ENCODE measurements around the gene NPB. TPM values are rescaled to one million over a fixed set of nuclear protein-coding genes. Genes with fewer than 3 reads are reported as not detected.

The NPB gene
- total and polyA plus RNA-seq, 5 donors: 0.14 to 0.53 (median 0.32) TPM

GRCh38 chr17:81871387-81872230 lies 30.4 kb upstream of the NPB start:
- Histone ChIP-seq H3K27me3 (ENCODE audit: control insufficient read depth, insufficient read depth) (no peaks in the 10 kb centered on the region), H3K4me1 (ENCODE audit: control insufficient read depth, insufficient read depth, low read length) (no peaks in the 10 kb centered on the region), H3K27ac (ENCODE audit: low read length) (peak overlapping the region; percentile 84), H3K4me3 (ENCODE audit: low read length) (peak overlapping the region; percentile 97), H3K9me3 (ENCODE audit: control insufficient read depth, low read length) (no peaks in the 10 kb centered on the region)
- WGBS: under 1% methylated on average over 86 of the region's 86 CpGs
- ATAC-seq (peak; percentile 37 to 43), DNase-seq (peak; percentile 97 to 99 (median 99))
- intact Hi-C loops (cut with DNase I): no loop called here

- intact Hi-C loops (cut with DNase I): no loop called here
- ATAC-seq (no peak), DNase-seq (no peak)
- H3K4me3 ChIP-seq (ENCODE audit: low read length): no peak overlapping the region
- H3K4me1 ChIP-seq (ENCODE audit: control insufficient read depth, insufficient read depth, low read length): no peaks in the 10 kb centered on the region
- H3K27me3 ChIP-seq (ENCODE audit: control insufficient read depth, insufficient read depth): no peaks in the 10 kb centered on the region
- no peak overlapping the region for H3K27ac ChIP-seq (ENCODE audit: low read length)
- no peaks in the 10 kb centered on the region for H3K9me3 ChIP-seq (ENCODE audit: control insufficient read depth, low read length)
- WGBS: 95% methylated on average over 5 of the region's 5 CpGs
Measured at GRCh38 chr17:81877569-81877968, 24.5 kb upstream of the NPB start.

DNA sequence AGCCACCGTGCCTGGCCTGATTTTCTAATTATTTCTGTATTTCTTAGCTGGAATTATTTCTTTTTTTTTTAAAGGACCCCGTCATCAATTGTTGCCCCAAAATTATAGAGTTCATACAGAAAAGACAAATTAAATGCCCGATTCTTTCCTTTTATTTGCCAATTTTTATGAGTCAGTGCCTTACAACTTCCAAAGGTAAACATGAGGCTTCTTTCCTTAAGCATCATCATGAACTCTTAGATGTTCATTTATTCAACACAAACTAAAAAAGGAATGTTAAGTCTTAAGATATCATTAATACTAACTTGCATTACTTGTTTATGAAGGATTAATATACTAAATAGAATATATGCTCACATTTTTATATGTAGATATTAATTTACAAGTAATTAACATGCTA lies 23.7 kb upstream of the NPB start:
- Histone ChIP-seq H3K4me1 (ENCODE audit: control insufficient read depth, insufficient read depth, low read length) (no peaks in the 10 kb centered on the region), H3K27me3 (ENCODE audit: control insufficient read depth, insufficient read depth) (no peaks in the 10 kb centered on the region), H3K27ac (ENCODE audit: low read length) (no peak overlapping the region), H3K9me3 (ENCODE audit: control insufficient read depth, low read length) (no peaks in the 10 kb centered on the region), H3K4me3 (ENCODE audit: low read length) (no peak overlapping the region)
- ATAC-seq (no peak), DNase-seq (no peak)
- intact Hi-C loops (cut with DNase I): no loop called here
- WGBS: 94% methylated on average over 3 of the region's 3 CpGs

DNA sequence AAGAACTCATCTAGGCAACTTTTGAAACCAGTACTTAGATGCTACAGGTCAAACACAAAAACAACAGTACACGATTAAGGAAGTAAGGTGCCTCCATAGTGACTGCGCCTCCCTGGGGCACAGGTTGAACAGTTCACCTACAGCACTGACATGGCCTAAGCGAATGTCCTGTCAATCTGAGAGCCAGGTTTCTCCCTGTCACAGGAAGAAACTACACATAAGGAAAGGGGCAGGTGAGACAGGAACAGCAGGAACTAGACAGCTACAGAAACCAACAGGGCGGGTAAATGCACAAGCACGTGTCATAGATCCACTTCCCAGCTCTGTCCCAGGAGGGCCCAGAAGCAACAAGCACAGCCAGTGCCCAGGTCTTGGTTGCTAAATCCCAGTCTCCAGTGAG lies 22.9 kb upstream of the NPB start:
- no peaks in the 10 kb centered on the region for H3K27me3 ChIP-seq (ENCODE audit: control insufficient read depth, insufficient read depth)
- H3K4me1 ChIP-seq (ENCODE audit: control insufficient read depth, insufficient read depth, low read length): no peaks in the 10 kb centered on the region
- H3K4me3 ChIP-seq (ENCODE audit: low read length): no peak overlapping the region
- intact Hi-C loops (cut with DNase I): no loop called here
- 89% methylated on average over 5 of the region's 5 CpGs for WGBS
- DNase-seq (no peak), ATAC-seq (no peak)
- H3K9me3 ChIP-seq (ENCODE audit: control insufficient read depth, low read length): no peaks in the 10 kb centered on the region
- no peak overlapping the region for H3K27ac ChIP-seq (ENCODE audit: low read length)

- WGBS: 44% methylated on average over 11 of the region's 11 CpGs
- no peak overlapping the region for H3K4me3 ChIP-seq (ENCODE audit: low read length)
- H3K27ac ChIP-seq (ENCODE audit: low read length): no peak overlapping the region
- peak in 1 of 3 donors; percentile 52 for DNase-seq
- no peaks in the 10 kb centered on the region for H3K27me3 ChIP-seq (ENCODE audit: control insufficient read depth, insufficient read depth)
- peak; percentile 28 to 40 for ATAC-seq
- intact Hi-C loops (cut with DNase I): no loop called here
- no peaks in the 10 kb centered on the region for H3K9me3 ChIP-seq (ENCODE audit: control insufficient read depth, low read length)
- H3K4me1 ChIP-seq (ENCODE audit: control insufficient read depth, insufficient read depth, low read length): no peaks in the 10 kb centered on the region
Measured at GRCh38 chr17:81884520-81884919, 17.5 kb upstream of the NPB start.

DNA sequence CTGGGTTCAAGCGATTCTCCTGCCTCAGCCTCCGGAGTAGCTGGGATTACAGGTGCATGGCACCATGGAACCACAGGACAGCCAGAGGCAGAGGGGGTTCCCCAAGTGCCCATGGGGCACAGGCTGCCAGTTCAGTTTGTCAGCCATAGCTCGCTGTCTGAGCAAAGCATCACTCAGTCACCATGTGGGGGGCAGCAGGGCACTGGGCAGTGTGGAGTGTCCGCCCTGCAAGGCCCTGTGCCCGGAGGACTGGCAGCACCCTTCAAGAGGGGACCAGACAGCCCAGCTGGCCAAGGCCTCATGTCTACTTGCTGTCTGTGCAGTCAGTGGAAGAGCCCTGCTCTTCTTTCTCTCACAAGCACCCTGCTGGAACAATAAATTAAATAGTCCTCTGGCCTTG lies 17.1 kb upstream of the NPB start:
- Histone ChIP-seq H3K27ac (ENCODE audit: low read length) (no peak overlapping the region), H3K4me1 (ENCODE audit: control insufficient read depth, insufficient read depth, low read length) (no peaks in the 10 kb centered on the region), H3K4me3 (ENCODE audit: low read length) (no peak overlapping the region), H3K9me3 (ENCODE audit: control insufficient read depth, low read length) (no peaks in the 10 kb centered on the region), H3K27me3 (ENCODE audit: control insufficient read depth, insufficient read depth) (no peaks in the 10 kb centered on the region)
- intact Hi-C loops (cut with DNase I): no loop called here
- ATAC-seq (peak in 1 of 2 donors; percentile 10), DNase-seq (no peak)
- WGBS: 94% methylated on average over 5 of the region's 5 CpGs

DNA sequence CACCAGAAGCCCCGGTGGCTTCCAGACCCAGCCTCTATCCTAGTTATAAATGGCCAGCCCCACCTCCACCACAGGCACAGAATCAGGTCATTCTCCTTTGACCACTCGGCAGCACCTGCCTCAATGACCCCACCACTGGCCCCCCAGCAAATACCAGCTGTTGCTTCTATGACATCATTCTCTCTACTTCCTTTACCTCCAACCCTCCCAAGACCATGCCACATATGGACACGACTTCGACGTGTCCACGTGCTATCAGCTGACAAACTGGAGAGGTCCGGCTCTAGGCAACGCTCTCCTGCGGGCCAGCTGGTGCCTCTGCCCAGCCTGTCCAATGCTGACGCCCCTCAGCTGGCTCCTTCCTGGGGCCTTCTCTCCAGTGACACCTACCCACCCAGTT lies 16.6 kb upstream of the NPB start:
- H3K27ac ChIP-seq (ENCODE audit: low read length): no peak overlapping the region
- no peaks in the 10 kb centered on the region for H3K4me1 ChIP-seq (ENCODE audit: control insufficient read depth, insufficient read depth, low read length)
- no peak overlapping the region for H3K4me3 ChIP-seq (ENCODE audit: low read length)
- intact Hi-C loops (cut with DNase I): no loop called here
- no peak for DNase-seq
- ATAC-seq: no peak
- no peaks in the 10 kb centered on the region for H3K9me3 ChIP-seq (ENCODE audit: control insufficient read depth, low read length)
- no peaks in the 10 kb centered on the region for H3K27me3 ChIP-seq (ENCODE audit: control insufficient read depth, insufficient read depth)
- 66% methylated on average over 10 of the region's 10 CpGs for WGBS

- no peaks in the 10 kb centered on the region for H3K9me3 ChIP-seq (ENCODE audit: control insufficient read depth, low read length)
- H3K4me1 ChIP-seq (ENCODE audit: control insufficient read depth, insufficient read depth, low read length): no peaks in the 10 kb centered on the region
- no peak overlapping the region for H3K27ac ChIP-seq (ENCODE audit: low read length)
- no peak overlapping the region for H3K4me3 ChIP-seq (ENCODE audit: low read length)
- no peaks in the 10 kb centered on the region for H3K27me3 ChIP-seq (ENCODE audit: control insufficient read depth, insufficient read depth)
- DNase-seq: no peak
- whole genome bisulfite sequencing: 88% methylated on average over 11 of the region's 11 CpGs
- ATAC-seq: no peak
- intact Hi-C loops (cut with DNase I): no loop called here
Measured at GRCh38 chr17:81885869-81886548, 16.0 kb upstream of the NPB start.

DNA sequence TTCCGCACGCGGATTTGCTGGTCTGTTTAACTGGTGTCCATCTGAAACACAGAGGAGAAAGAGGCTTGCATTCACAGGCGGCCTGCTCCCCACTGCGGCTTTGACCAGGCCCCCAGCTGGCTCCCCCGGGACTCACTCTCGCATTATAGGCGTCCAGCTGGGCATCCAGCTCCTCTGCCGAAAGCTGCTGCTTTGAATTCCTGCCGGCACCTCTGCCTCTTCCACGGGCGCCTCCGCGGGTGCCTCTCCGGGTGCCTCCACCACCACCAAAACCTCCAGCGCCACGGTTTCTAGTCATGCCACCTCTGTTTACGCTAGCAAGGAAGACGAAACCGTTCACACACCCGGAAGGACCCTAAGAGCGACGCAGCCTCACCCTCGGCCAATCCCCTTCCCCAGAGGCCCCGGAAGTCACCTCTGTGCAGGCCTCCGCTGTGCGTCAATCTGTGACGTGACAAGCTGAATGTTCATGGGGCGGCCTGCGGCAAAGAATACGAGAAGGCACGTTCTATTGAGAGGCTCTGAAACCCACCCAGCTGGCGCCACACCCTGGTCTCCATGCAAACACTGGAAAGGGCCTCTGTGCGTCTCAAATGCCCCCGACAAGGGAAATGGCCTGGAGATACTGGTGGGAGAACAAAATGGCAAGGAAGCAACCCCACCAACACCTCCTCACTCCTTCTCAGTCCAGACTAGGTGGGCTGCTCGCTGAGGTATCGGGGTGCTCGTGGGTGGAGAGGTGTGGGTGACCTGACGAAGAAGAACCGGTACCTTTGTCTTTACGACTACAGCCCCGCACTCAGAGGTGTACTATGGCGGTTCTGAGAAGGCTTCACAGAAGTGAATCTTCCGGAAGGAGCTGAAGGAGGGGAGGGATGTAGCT lies 13.7 kb upstream of the NPB start:
- DNase-seq (peak in 1 of 3 donors; percentile 42), ATAC-seq (no peak)
- no peaks in the 10 kb centered on the region for H3K9me3 ChIP-seq (ENCODE audit: control insufficient read depth, low read length)
- no peak overlapping the region for H3K4me3 ChIP-seq (ENCODE audit: low read length)
- intact Hi-C loops (cut with DNase I): no loop called here
- no peaks in the 10 kb centered on the region for H3K27me3 ChIP-seq (ENCODE audit: control insufficient read depth, insufficient read depth)
- no peak overlapping the region for H3K27ac ChIP-seq (ENCODE audit: low read length)
- no peaks in the 10 kb centered on the region for H3K4me1 ChIP-seq (ENCODE audit: control insufficient read depth, insufficient read depth, low read length)
- WGBS: 93% methylated on average over 44 of the region's 44 CpGs

DNA sequence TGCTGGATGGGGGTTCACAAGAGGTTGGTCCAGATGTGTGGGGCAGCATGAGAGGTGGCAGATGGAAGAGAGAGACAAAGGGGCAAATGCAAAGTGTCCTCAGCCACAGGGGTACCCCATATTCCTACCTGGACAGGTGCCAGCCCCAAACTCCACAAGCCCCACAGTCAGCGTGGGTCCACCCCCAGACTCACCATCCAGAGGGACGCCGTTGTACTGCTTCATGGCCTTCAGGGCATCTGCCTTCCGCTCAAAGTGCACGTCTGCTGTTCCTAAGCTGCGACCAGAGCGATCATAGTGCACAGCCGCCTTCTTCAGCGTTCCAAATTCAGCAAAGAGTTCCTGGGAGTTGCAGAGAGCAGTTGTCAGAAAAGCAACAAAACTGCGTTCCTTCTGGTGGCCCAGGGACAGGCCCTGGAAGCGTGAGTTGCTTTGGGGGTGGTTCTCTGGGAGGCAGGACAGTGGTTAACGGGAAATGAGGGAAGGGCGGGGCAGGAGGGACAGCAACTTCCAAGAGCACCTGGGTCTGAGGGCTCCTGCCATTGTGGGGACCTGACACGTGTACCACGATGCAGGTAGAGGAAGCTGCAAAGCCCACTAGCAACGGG lies 12.9 kb upstream of the NPB start:
- H3K4me3 ChIP-seq (ENCODE audit: low read length): no peak overlapping the region
- 91% methylated on average over 16 of the region's 16 CpGs for WGBS
- no peak for ATAC-seq
- peak in 1 of 3 donors; percentile 20 for DNase-seq
- intact Hi-C loops (cut with DNase I): no loop called here
- H3K27me3 ChIP-seq (ENCODE audit: control insufficient read depth, insufficient read depth): no peaks in the 10 kb centered on the region
- no peaks in the 10 kb centered on the region for H3K9me3 ChIP-seq (ENCODE audit: control insufficient read depth, low read length)
- H3K4me1 ChIP-seq (ENCODE audit: control insufficient read depth, insufficient read depth, low read length): no peaks in the 10 kb centered on the region
- H3K27ac ChIP-seq (ENCODE audit: low read length): no peak overlapping the region

All from right cardiac atrium (tissue), 5 donors.